HUES64 (cell line): Measurements from ENCODE around the gene PFDN1.

ENCODE experiments used
- H3K27ac ChIP-seq: 2 replicates; pipeline ENCODE4 v1.7.0; 2013; ENCODE audit warnings: low read depth, low read length, inconsistent platforms
- H3K27me3 ChIP-seq: 2 replicates; pipeline ENCODE4 v1.6.1; 2013; ENCODE audit warnings: mild to moderate bottlenecking, low read length; ENCODE audit not compliant: insufficient read depth
- H3K36me3 ChIP-seq: 2 replicates; pipeline ENCODE4 v1.6.1; 2013; ENCODE audit warnings: mild to moderate bottlenecking, low read length; ENCODE audit not compliant: insufficient read depth
- H3K4me1 ChIP-seq: 2 replicates; pipeline ENCODE4 v1.6.1; 2013; ENCODE audit warnings: mild to moderate bottlenecking, low read length, moderate library complexity; ENCODE audit not compliant: insufficient read depth
- H3K4me3 ChIP-seq: 2 replicates; pipeline ENCODE4 v1.5.1; 2013; ENCODE audit warnings: mild to moderate bottlenecking, low read length, moderate library complexity
- H3K9ac ChIP-seq: 2 replicates; pipeline ENCODE4 v1.6.1; 2013; ENCODE audit warnings: mild to moderate bottlenecking, low read depth, low read length
- H3K9me3 ChIP-seq: 2 replicates; pipeline ENCODE4 v1.6.1; 2013; ENCODE audit warnings: low read depth, low read length; ENCODE audit not compliant: insufficient read depth
- WGBS: fragments of 150-250, 120-280 bp; methylation state at CpG from one replicate; pipeline ENCODE4 v1.1.7; 2013; ENCODE audit warnings: missing lambda C conversion rate; 5-methylcytosine and 5-hydroxymethylcytosine counted together

PFDN1 gene

GRCh38 chr5:140295414-140295813, 7.5 kb downstream of the PFDN1 start:
- Histone ChIP-seq H3K27ac (no peak overlapping the region), H3K36me3 (peaks cover 24% of the 10 kb centered on the region), H3K4me3 (no peak overlapping the region), H3K9me3 (no peaks in the 10 kb centered on the region), H3K4me1 (peaks cover 42% of the 10 kb centered on the region), H3K9ac (no peak overlapping the region), H3K27me3 (no peaks in the 10 kb centered on the region)
- 100% methylated on average over 1 of the region's 1 CpG for WGBS

GRCh38 chr5:140294753-140295152, 8.1 kb downstream of the PFDN1 start:
- no peak overlapping the region for H3K27ac ChIP-seq
- H3K4me1 ChIP-seq: peaks cover 42% of the 10 kb centered on the region
- H3K4me3 ChIP-seq: no peak overlapping the region
- no peaks in the 10 kb centered on the region for H3K27me3 ChIP-seq
- H3K9me3 ChIP-seq: no peaks in the 10 kb centered on the region
- WGBS: 93% methylated on average over 2 of the region's 2 CpGs
- H3K36me3 ChIP-seq: peaks cover 18% of the 10 kb centered on the region
- no peak overlapping the region for H3K9ac ChIP-seq

- Histone ChIP-seq H3K4me1 (peaks cover 42% of the 10 kb centered on the region), H3K9me3 (no peaks in the 10 kb centered on the region), H3K9ac (no peak overlapping the region), H3K27ac (no peak overlapping the region), H3K27me3 (no peaks in the 10 kb centered on the region), H3K36me3 (peaks cover 9% of the 10 kb centered on the region; the same call in 1 of the 2 replicates), H3K4me3 (no peak overlapping the region)
- 44% methylated on average over 1 of the region's 1 CpG for WGBS
Observed at GRCh38 chr5:140293849-140294100, 9.1 kb downstream of the PFDN1 start.

GRCh38 chr5:140293091-140293848, 9.6 kb downstream of the PFDN1 start:
- no peak overlapping the region for H3K9ac ChIP-seq
- no peak overlapping the region for H3K27ac ChIP-seq
- H3K9me3 ChIP-seq: no peaks in the 10 kb centered on the region
- no peaks in the 10 kb centered on the region for H3K27me3 ChIP-seq
- no peak overlapping the region for H3K4me3 ChIP-seq
- 87% methylated on average over 4 of the region's 4 CpGs for WGBS
- peaks cover 40% of the 10 kb centered on the region for H3K4me1 ChIP-seq
- peaks cover 7% of the 10 kb centered on the region; the same call in 1 of the 2 replicates for H3K36me3 ChIP-seq

- WGBS: 100% methylated on average over 1 of the region's 1 CpG
- H3K27ac ChIP-seq: no peak overlapping the region
- H3K27me3 ChIP-seq: no peaks in the 10 kb centered on the region
- H3K36me3 ChIP-seq: no peaks in the 10 kb centered on the region
- no peak overlapping the region for H3K9ac ChIP-seq
- no peaks in the 10 kb centered on the region for H3K9me3 ChIP-seq
- no peak overlapping the region for H3K4me3 ChIP-seq
- H3K4me1 ChIP-seq: peaks cover 32% of the 10 kb centered on the region
Observed at GRCh38 chr5:140292212-140293036, 10.5 kb downstream of the PFDN1 start.

- Histone ChIP-seq H3K4me1 (peaks cover 2% of the 10 kb centered on the region; the same call in 1 of the 2 replicates), H3K36me3 (no peaks in the 10 kb centered on the region), H3K27me3 (no peaks in the 10 kb centered on the region), H3K9ac (no peak overlapping the region), H3K27ac (no peak overlapping the region), H3K9me3 (no peaks in the 10 kb centered on the region), H3K4me3 (no peak overlapping the region)
- WGBS: 94% methylated on average over 7 of the region's 7 CpGs
Observed at GRCh38 chr5:140287801-140288521, 14.9 kb downstream of the PFDN1 start.

GRCh38 chr5:140286424-140286823, 16.5 kb downstream of the PFDN1 start:
- no peaks in the 10 kb centered on the region for H3K9me3 ChIP-seq
- H3K4me1 ChIP-seq: no peaks in the 10 kb centered on the region
- WGBS: 96% methylated on average over 2 of the region's 5 CpGs
- no peak overlapping the region for H3K27ac ChIP-seq
- H3K9ac ChIP-seq: no peak overlapping the region
- H3K27me3 ChIP-seq: no peaks in the 10 kb centered on the region
- no peak overlapping the region for H3K4me3 ChIP-seq
- peaks cover under 1% of the 10 kb centered on the region; the same call in 1 of the 2 replicates for H3K36me3 ChIP-seq

- H3K4me3 ChIP-seq: no peak overlapping the region
- H3K9ac ChIP-seq: no peak overlapping the region
- no peak overlapping the region for H3K27ac ChIP-seq
- no peaks in the 10 kb centered on the region for H3K27me3 ChIP-seq
- peaks cover 19% of the 10 kb centered on the region for H3K36me3 ChIP-seq
- 95% methylated on average over 3 of the region's 3 CpGs for WGBS
- no peaks in the 10 kb centered on the region for H3K4me1 ChIP-seq
- H3K9me3 ChIP-seq: no peaks in the 10 kb centered on the region
Observed at GRCh38 chr5:140284013-140284412, 18.9 kb downstream of the PFDN1 start.

GRCh38 chr5:140282266-140282665, 20.6 kb downstream of the PFDN1 start:
- Histone ChIP-seq H3K4me3 (no peak overlapping the region), H3K9me3 (no peaks in the 10 kb centered on the region), H3K36me3 (peaks cover 25% of the 10 kb centered on the region), H3K27me3 (no peaks in the 10 kb centered on the region), H3K27ac (no peak overlapping the region), H3K4me1 (no peaks in the 10 kb centered on the region), H3K9ac (no peak overlapping the region)
- whole genome bisulfite sequencing: no CpG with 5 or more reads among the region's 2 CpGs

GRCh38 chr5:140275837-140276236, 27.1 kb downstream of the PFDN1 start:
- H3K9me3 ChIP-seq: no peaks in the 10 kb centered on the region
- no peak overlapping the region for H3K9ac ChIP-seq
- H3K27me3 ChIP-seq: no peaks in the 10 kb centered on the region
- peaks cover 27% of the 10 kb centered on the region for H3K36me3 ChIP-seq
- H3K4me1 ChIP-seq: no peaks in the 10 kb centered on the region
- H3K4me3 ChIP-seq: no peak overlapping the region
- no peak overlapping the region for H3K27ac ChIP-seq

GRCh38 chr5:140273401-140273877, 29.5 kb downstream of the PFDN1 start:
- H3K36me3 ChIP-seq: peaks cover 10% of the 10 kb centered on the region
- H3K27ac ChIP-seq: no peak overlapping the region
- WGBS: 97% methylated on average over 6 of the region's 6 CpGs

More at GRCh38 chr5:140273401-140273877, 29.5 kb downstream of the PFDN1 start:
- Histone ChIP-seq H3K4me3 (no peak overlapping the region), H3K27me3 (no peaks in the 10 kb centered on the region), H3K9me3 (no peaks in the 10 kb centered on the region), H3K4me1 (no peaks in the 10 kb centered on the region), H3K9ac (no peak overlapping the region)
